Stimulated activated CD4-positive, alpha-beta T cell treated with anti-CD3 and anti-CD28 coated beads, TNF-alpha, amount 100 ng/mL, for 24 hours (primary cell): ENCODE results near the gene BDNF.

Experiments
- DNase-seq, 3 experiments: peaks; one replicate each; pipeline ENCODE4 v3.0.0-alpha.2; 2020; ENCODE audit warnings: low read depth in 3 of 3

Gene BDNF

GRCh38 chr11:27626269-27626937, 73.9 kb downstream of the BDNF start:
- no peak for DNase-seq

GRCh38 chr11:27625347-27625912, 74.8 kb downstream of the BDNF start:
- DNase-seq: no peak

GRCh38 chr11:27623945-27624523, 76.2 kb downstream of the BDNF start:
- no peak for DNase-seq

GRCh38 chr11:27622541-27623300, 77.5 kb downstream of the BDNF start:
- DNase-seq: no peak

- DNase-seq: no peak
Measured at GRCh38 chr11:27621405-27622161, 78.7 kb downstream of the BDNF start.

- DNase-seq: no peak
Measured at GRCh38 chr11:27619763-27620335, 80.4 kb downstream of the BDNF start.

- no peak for DNase-seq
Measured at GRCh38 chr11:27619039-27619574, 81.1 kb downstream of the BDNF start.

- no peak for DNase-seq
Measured at GRCh38 chr11:27618281-27618915, 81.9 kb downstream of the BDNF start.

- DNase-seq: no peak
Measured at GRCh38 chr11:27616711-27617110, 83.5 kb downstream of the BDNF start.

GRCh38 chr11:27615833-27616232, 84.4 kb downstream of the BDNF start:
- no peak for DNase-seq

GRCh38 chr11:27614092-27614491, 86.2 kb downstream of the BDNF start:
- DNase-seq: no peak

- no peak for DNase-seq
Measured at GRCh38 chr11:27612932-27613880, 87.0 kb downstream of the BDNF start.

GRCh38 chr11:27611947-27612455, 88.3 kb downstream of the BDNF start:
- no peak for DNase-seq

GRCh38 chr11:27611390-27611789, 88.9 kb downstream of the BDNF start:
- DNase-seq: no peak

GRCh38 chr11:27610946-27611345, 89.3 kb downstream of the BDNF start:
- no peak for DNase-seq

GRCh38 chr11:27610280-27610679, 90.0 kb downstream of the BDNF start:
- no peak for DNase-seq

- no peak for DNase-seq
Measured at GRCh38 chr11:27608951-27609350, 91.3 kb downstream of the BDNF start.

GRCh38 chr11:27605422-27605821, 94.8 kb downstream of the BDNF start:
- no peak for DNase-seq
